Ascending aorta (tissue), 2 donors: ENCODE results near the gene SEC24B. TPM values are rescaled to one million over a fixed set of nuclear protein-coding genes. Genes with fewer than 3 reads are reported as not detected.

Experiments
- DNase-seq, 2 donors: peaks; one replicate each; pipeline ENCODE4 v3.0.0-alpha.2; 2019; ENCODE audit warnings: low spot score in 2 of 2
- H3K27ac ChIP-seq, 2 donors: fragments of 200-600 bp; sonication (generic); one replicate each; pipeline ENCODE4 v1.5.1; 2016 to 2017; ENCODE audit warnings: mild to moderate bottlenecking in 1 of 2
- H3K27me3 ChIP-seq: fragments of 200-600 bp; sonication (generic); one replicate; pipeline ENCODE4 v1.5.1; 2017
- H3K36me3 ChIP-seq, 2 donors: fragments of 200-600 bp; sonication (generic); one replicate each; pipeline ENCODE4 v1.5.1; 2016
- H3K4me1 ChIP-seq, 2 donors: fragments of 200-600 bp; sonication (generic); one replicate each; pipeline ENCODE4 v1.5.1; 2016 to 2017; ENCODE audit warnings: mild to moderate bottlenecking in 1 of 2
- H3K4me3 ChIP-seq, 2 donors: fragments of 200-600 bp; sonication (generic); one replicate each; pipeline ENCODE4 v1.5.1; 2016 to 2017; ENCODE audit warnings: mild to moderate bottlenecking in 1 of 2
- H3K9me3 ChIP-seq, 2 donors: fragments of 200-600 bp; sonication (generic); one replicate each; pipeline ENCODE4 v1.5.1; 2016
- intact Hi-C: fragments of 100-400 bp; cut with DNase I; formaldehyde crosslinking; loops from one replicate; pipeline ENCODE4 v1.15.1; 2023
- total RNA-seq: library from RNA; depleted of rRNA; stranded (reverse); fragments of >200 nt; gene quantifications from one replicate; pipeline ENCODE4 v1.1.0, GENCODE V29; 2016
- TF ChIP-seq, protein P1 (sequence below), 3 experiments: fragments of 200-600 bp in 2 of 3; fragments of 450-650 bp in 1 of 3; sonication (generic) in 2 of 3; IDR thresholded peaks; one replicate each; pipeline ENCODE4 v1.5.1; 2016 to 2019; ENCODE audit warnings: antibody characterized with exemption in 3 of 3, mild to moderate bottlenecking in 1 of 3, moderate library complexity in 1 of 3

Gene SEC24B
- total RNA-seq, 1 donor from 2014 or later: 20.1 TPM

DNA sequence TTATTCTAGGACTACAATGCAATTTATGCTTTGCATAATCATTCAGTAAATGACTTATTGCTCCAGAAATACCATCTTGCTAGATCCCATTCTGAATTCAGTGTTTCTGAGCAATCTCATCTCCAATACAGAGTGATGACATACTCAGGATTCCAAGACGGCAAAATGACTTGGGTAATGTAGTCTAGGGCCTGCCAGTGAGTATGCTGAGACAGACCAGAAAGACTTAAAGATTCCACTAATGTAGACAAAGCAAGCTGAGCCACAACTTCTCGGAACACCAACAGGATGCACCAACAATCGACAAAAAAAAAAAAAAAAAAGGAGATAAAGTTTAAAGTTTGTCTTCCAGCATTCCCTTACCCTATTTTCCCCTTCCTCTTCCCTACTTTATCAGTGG is 919 bp upstream of the SEC24B start:
- Histone ChIP-seq H3K27ac (peak overlapping the region; percentile 92 to 96), H3K4me1 (peaks cover 3 to 33% of the 10 kb centered on the region in 2 donors), H3K4me3 (peak overlapping the region; percentile 86 to 95), H3K36me3 (no peaks in the 10 kb centered on the region), H3K9me3 (no peaks in the 10 kb centered on the region), H3K27me3 (no peaks in the 10 kb centered on the region)
- DNase-seq: no peak
- TF ChIP-seq, protein P1, sequence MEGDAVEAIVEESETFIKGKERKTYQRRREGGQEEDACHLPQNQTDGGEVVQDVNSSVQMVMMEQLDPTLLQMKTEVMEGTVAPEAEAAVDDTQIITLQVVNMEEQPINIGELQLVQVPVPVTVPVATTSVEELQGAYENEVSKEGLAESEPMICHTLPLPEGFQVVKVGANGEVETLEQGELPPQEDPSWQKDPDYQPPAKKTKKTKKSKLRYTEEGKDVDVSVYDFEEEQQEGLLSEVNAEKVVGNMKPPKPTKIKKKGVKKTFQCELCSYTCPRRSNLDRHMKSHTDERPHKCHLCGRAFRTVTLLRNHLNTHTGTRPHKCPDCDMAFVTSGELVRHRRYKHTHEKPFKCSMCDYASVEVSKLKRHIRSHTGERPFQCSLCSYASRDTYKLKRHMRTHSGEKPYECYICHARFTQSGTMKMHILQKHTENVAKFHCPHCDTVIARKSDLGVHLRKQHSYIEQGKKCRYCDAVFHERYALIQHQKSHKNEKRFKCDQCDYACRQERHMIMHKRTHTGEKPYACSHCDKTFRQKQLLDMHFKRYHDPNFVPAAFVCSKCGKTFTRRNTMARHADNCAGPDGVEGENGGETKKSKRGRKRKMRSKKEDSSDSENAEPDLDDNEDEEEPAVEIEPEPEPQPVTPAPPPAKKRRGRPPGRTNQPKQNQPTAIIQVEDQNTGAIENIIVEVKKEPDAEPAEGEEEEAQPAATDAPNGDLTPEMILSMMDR (IDR thresholded peaks at IDR 0.05): no peak
- intact Hi-C loops: loop anchor here (2.0 to 10.0 kb wide), 6 partner anchors 35 to 1428 kb away; partner anchors contain the start of genes CASP6, GAR1, MCUB and RPL34

DNA sequence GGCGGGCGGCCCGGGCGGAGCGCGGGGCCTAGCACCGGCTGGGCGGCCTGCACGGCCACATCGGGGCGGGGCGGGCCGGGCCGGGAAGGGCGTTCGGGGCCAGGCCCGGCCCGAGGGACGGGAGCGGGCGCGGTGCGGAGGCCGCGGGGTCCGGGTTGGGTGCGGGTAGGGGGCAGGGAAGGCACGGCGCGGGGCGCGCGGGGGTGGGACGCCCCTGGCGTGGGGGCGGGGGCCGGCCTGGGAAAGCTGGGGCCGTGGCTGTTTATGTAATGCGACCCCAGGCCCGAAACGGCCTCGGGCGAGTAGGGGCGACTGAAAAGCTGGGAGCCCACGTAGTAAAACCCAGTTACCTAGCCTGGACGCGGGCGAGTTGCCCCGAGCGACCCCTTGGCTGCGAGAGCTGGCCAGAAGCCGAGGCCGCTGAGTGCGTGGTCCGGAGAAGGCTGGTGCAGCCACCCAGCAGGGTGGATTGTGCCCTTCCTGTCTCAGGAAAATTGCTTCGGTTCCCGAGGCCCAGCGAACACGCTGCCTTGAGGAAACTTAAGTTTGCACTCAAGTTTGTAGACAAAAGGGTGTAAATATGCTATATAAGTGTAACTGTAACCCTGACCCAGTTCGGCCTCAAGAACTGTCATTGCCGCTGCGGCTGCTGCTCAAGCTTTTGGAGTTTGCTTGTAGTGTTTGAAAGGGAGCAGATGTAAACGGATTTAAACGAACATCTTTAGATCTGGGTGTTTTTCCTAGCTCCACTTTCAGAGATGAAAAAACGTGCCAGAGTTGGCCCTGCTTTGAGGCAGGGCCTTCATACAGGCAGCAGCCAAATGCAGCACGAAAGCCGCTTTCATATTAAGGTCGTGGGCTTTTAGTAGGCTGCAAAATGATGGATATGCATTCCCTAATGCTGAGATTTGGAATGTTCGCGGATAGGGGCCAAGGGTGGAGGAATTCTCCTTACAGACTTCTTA is 674 bp downstream of the SEC24B start:
- Histone ChIP-seq H3K27me3 (no peaks in the 10 kb centered on the region), H3K27ac (peak overlapping the region; percentile 92 to 96), H3K4me1 (peaks cover 3 to 45% of the 10 kb centered on the region in 2 donors), H3K4me3 (peak overlapping the region; percentile 86 to 95), H3K9me3 (no peaks in the 10 kb centered on the region), H3K36me3 (no peaks in the 10 kb centered on the region)
- TF ChIP-seq, protein P1 (IDR thresholded peaks at IDR 0.05): no peak
- intact Hi-C loops: loop anchor here (1.0 to 10.0 kb wide), 6 partner anchors 33 to 1429 kb away; partner anchors contain the start of genes CASP6, MCUB, PLA2G12A and RPL34
- peak in 1 of 2 donors; percentile 67 for DNase-seq

DNA sequence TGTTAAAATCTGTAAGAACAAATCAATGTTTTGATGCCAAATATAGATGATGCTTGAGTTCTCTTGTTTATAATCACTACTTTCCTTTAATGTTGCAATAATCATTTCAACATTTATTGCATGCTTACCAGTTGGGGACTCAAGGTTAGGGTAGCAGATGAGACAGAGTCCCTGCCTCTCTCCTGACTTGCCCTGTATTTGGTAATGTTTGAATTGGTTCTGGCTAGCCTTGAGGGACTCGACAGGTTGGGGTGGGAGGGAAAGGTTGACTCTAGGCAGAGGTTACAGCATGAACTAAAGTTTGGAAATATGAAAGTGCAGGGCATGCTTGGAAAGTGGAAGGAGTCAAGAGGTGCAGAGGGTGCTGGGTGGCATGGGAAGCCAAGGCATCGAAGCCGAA is 2.0 kb downstream of the SEC24B start:
- H3K4me1 ChIP-seq: peaks cover 3 to 49% of the 10 kb centered on the region in 2 donors
- intact Hi-C loops: loop anchor here (10.0 kb wide), 1 partner anchor 1431 kb away; no protein-coding TSS in a partner anchor
- TF ChIP-seq, protein P1 (IDR thresholded peaks at IDR 0.05): no peak

DNA sequence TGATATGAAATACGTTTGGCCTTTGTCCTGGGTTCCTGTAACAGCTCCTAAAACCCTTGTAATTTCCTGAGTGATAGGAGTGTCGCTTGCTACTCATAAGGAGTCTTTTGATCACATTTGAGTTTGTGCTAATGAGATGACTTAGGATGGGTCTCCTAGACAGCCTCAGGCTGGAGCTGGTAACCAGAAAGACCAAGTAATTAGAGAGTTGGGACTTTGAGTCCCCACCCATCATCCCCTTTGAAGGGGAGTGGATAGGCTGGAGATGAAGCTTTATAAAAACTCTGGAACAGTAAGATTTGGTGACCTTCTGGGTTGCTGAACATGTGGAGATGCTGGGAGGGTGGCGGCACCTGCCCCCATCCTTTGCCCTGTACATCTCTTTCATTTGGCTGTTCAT is 2.9 kb downstream of the SEC24B start:
- H3K4me1 ChIP-seq: peaks cover 3 to 57% of the 10 kb centered on the region in 2 donors
- no peaks in the 10 kb centered on the region for H3K27me3 ChIP-seq
- no peaks in the 10 kb centered on the region for H3K9me3 ChIP-seq
- no peak overlapping the region for H3K27ac ChIP-seq
- TF ChIP-seq, protein P1 (IDR thresholded peaks at IDR 0.05): no peak
- no peaks in the 10 kb centered on the region for H3K36me3 ChIP-seq
- no peak overlapping the region for H3K4me3 ChIP-seq
- intact Hi-C loops: loop anchor here (10.0 kb wide), 1 partner anchor 1432 kb away; no protein-coding TSS in a partner anchor
- DNase-seq: no peak

More for the DNA sequence above, 2.0 kb downstream of the SEC24B start:
- H3K27me3 ChIP-seq: no peaks in the 10 kb centered on the region
- H3K4me3 ChIP-seq: peak overlapping the region; percentile 86 to 95
- H3K27ac ChIP-seq: peak overlapping the region in 1 of 2 donors; percentile 34
- H3K36me3 ChIP-seq: no peaks in the 10 kb centered on the region
- DNase-seq: no peak
- H3K9me3 ChIP-seq: no peaks in the 10 kb centered on the region

DNA sequence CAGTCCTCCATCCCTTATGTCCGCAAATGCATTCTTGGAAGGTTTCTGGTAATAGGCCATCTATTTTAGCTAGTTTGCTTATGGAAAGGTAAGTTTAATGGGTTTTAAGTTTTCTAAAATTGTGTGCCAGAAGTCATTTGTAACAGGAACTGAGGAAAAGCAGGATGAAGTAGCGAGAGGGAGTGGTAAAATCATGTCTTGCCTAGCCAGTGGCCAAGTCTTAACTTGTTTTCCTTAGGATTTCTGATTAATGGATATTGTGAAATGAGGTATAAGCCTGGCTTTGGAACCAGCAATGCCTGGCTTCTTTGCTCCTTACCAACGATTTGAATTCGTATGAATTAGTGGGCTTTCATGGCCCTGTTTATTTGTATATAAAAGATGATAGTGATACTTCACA is 7.3 kb downstream of the SEC24B start:
- Histone ChIP-seq H3K4me3 (peak overlapping the region in 1 of 2 donors; percentile 15), H3K27me3 (no peaks in the 10 kb centered on the region), H3K9me3 (no peaks in the 10 kb centered on the region), H3K27ac (peak overlapping the region; percentile 28 to 70), H3K4me1 (peaks cover 0 to 52% of the 10 kb centered on the region in 2 donors), H3K36me3 (peaks cover 0 to 6% of the 10 kb centered on the region in 2 donors)
- DNase-seq: no peak
- TF ChIP-seq, protein P1 (IDR thresholded peaks at IDR 0.05): no peak
- intact Hi-C loops: no loop called here
